Heart left ventricle (tissue), 16 donors: ENCODE data around the gene GMFB. TPM values are rescaled to one million over a fixed set of nuclear protein-coding genes. Genes with fewer than 3 reads are reported as not detected.

Experiments used
- ATAC-seq, 4 donors: fragments of 200-7000 bp; cut with Tn5 transposase; one replicate each; pipeline ENCODE4 v1.9.1; 2020 to 2022; ENCODE audit warnings: moderate library complexity in 4 of 4, mild to moderate bottlenecking in 3 of 4, moderate number of reproducible peaks in 1 of 4
- DNase-seq, 5 donors: peaks; one replicate each; pipeline ENCODE4 v3.0.0-alpha.2; 2020
- H3K27ac ChIP-seq, 12 donors: fragments of 200-600 bp; sonication (generic) in 4 of 12; one replicate each; pipeline versions ENCODE4 v1.5.0 to v1.8.0; 2016 to 2022; ENCODE audit warnings: mild to moderate bottlenecking in 2 of 12
- H3K27me3 ChIP-seq, 9 donors: fragments of 200-600 bp; sonication (generic) in 2 of 9; one replicate each; pipeline versions ENCODE4 v1.5.1 to v1.8.0; 2016 to 2022; ENCODE audit warnings: mild to moderate bottlenecking in 3 of 9
- H3K36me3 ChIP-seq, 9 donors: fragments of 200-600 bp; sonication (generic) in 2 of 9; one replicate each; pipeline versions ENCODE4 v1.5.0 to v1.8.0; 2018 to 2022; ENCODE audit warnings: mild to moderate bottlenecking in 2 of 9
- H3K4me1 ChIP-seq, 12 donors: fragments of 200-600 bp; sonication (generic) in 4 of 12; one replicate each; pipeline versions ENCODE4 v1.5.0 to v1.8.0; 2016 to 2022; ENCODE audit warnings: mild to moderate bottlenecking in 3 of 12
- H3K4me3 ChIP-seq, 12 donors: fragments of 200-600 bp; sonication (generic) in 4 of 12; one replicate each; pipeline versions ENCODE4 v1.5.0 to v1.8.0; 2017 to 2022; ENCODE audit warnings: mild to moderate bottlenecking in 9 of 12, moderate library complexity in 4 of 12
- H3K9me3 ChIP-seq, 12 donors: fragments of 200-600 bp; sonication (generic) in 4 of 12; one replicate each; pipeline versions ENCODE4 v1.5.0 to v1.8.0; 2016 to 2022; ENCODE audit warnings: mild to moderate bottlenecking in 1 of 12
- CTCF ChIP-seq, 12 donors: fragments of 200-600 bp; sonication (generic) in 4 of 12; IDR thresholded peaks; one replicate each; pipeline versions ENCODE4 v1.5.0 to v1.8.0; 2018 to 2022; ENCODE audit warnings: antibody characterized with exemption in 12 of 12, mild to moderate bottlenecking in 5 of 12
- POLR2A ChIP-seq, 2 donors: fragments of 450-650 bp; IDR thresholded peaks; one replicate each; pipeline ENCODE4 v1.6.1; 2017; ENCODE audit warnings: antibody characterized with exemption in 2 of 2, mild to moderate bottlenecking in 2 of 2, moderate library complexity in 2 of 2
- WGBS, 4 donors: extraction: QIAGEN DNeasy Blood & Tissue Kit in 2 of 4; methylation state at CpG; one replicate each; pipeline versions ENCODE4 v1.1.5 to v1.1.7; 2013 to 2018; 5-methylcytosine and 5-hydroxymethylcytosine counted together
- intact Hi-C, 10 donors: fragments of 100-400 bp; cut with DNase I; formaldehyde crosslinking; loops; one replicate each; pipeline versions ENCODE4 v1.11.1 to v1.14.2; 2022
- polyA plus RNA-seq, 2 donors: library from polyadenylated mRNA; stranded (reverse); fragments of 200-250 nt; gene quantifications; one replicate each; pipeline ENCODE4 v1.2.3, GENCODE V29; 2013
- total RNA-seq, 9 donors: library from RNA; depleted of rRNA in 2 of 9; stranded (reverse); fragments of >200 nt in 2 of 9; fragmentation: NEBNext Ultra II Directional in 3 of 9; extraction: Animal tissue kit (Norgen Biotek cat#: 25700) in 3 of 9; gene quantifications; one replicate each; pipeline versions ENCODE4 v1.1.0 to v1.2.4, GENCODE V29; 2016 to 2023
- donor health status: ischemic (EF 13 %, LVEDD 7.1; RV severe dilation, severe dysfunction).
- donor health status: healthy with polysubstance abuse.
- donor health status: DM: no; HTN: yes; CAD: no.
- donor health status: DM: no; HTN: no; CAD: no.
- donor health status: ischemic (EF 25% LVEDD 6.9; RV normal size, moderate dysfunction).
- donor health status: ischemic (EF 25% LVEDD 5.7; RV mildly dilated, moderate dysfunction).
- donor health status: healthy.
- donor health status: DM: yes; HTN: yes; CAD: no.
- donor health status: ischemic (EF 35%, LVEDD 5.7; RV mildly dilated, moderate dysfunction).
- donor health status: nonischemic (EF 11% LVEDD 7.7; RV severe dilation, severe dysfunction).
- donor health status: DM: yes; HTN: yes; CAD: no.
- donor health status: PGD.
- donor health status: ischemic (EF 29% LVEDD 5.4; RV normal size, mild dysfunction).
- donor health status: nonischemic (EF 23%, LVEDD 6.1; RV moderate dilation, normal function).

GMFB gene
- total and polyA plus RNA-seq, 11 donors, result 5.0 to 35.8 (median 26.0) TPM

- Histone ChIP-seq H3K4me3 (no peak overlapping the region), H3K27me3 (no peaks in the 10 kb centered on the region), H3K36me3 (peaks cover 0 to 21% (median 6%) of the 10 kb centered on the region in 9 donors), H3K9me3 (no peaks in the 10 kb centered on the region), H3K4me1 (peaks cover 0 to 78% (median 41%) of the 10 kb centered on the region in 12 donors), H3K27ac (peak overlapping the region in 2 of 12 donors; percentile 4 to 93)
- WGBS, 4 donors, result 54 to 68% (median 58%) methylated on average over 1 of the region's 1 CpG
- TF ChIP-seq CTCF (IDR thresholded peaks at IDR 0.05) (no peak), POLR2A (IDR thresholded peaks at IDR 0.05) (no peak)
- ATAC-seq (no peak), DNase-seq (no peak)
- intact Hi-C loops, result loop anchor here in 3 of 10 donors (5.0 kb wide), 1 partner anchor 44 kb away; the partner anchor contains the start of gene CNIH1 (in 3 of the 3)
Observed at GRCh38 chr14:54486685-54487084, 2.1 kb downstream of the GMFB start.

GRCh38 chr14:54483846-54484245 lies 4.9 kb downstream of the GMFB start:
- no peak for ATAC-seq
- Histone ChIP-seq H3K4me3 (peak overlapping the region in 1 of 12 donors; percentile 4), H3K36me3 (peaks cover 0 to 45% (median 26%) of the 10 kb centered on the region in 9 donors), H3K4me1 (peaks cover 0 to 83% (median 45%) of the 10 kb centered on the region in 12 donors), H3K9me3 (no peaks in the 10 kb centered on the region), H3K27ac (no peak overlapping the region), H3K27me3 (no peaks in the 10 kb centered on the region)
- DNase-seq, result no peak
- no peak for TF ChIP-seq CTCF (IDR thresholded peaks at IDR 0.05)
- no peak for TF ChIP-seq POLR2A (IDR thresholded peaks at IDR 0.05)
- intact Hi-C loops, result no loop called here

GRCh38 chr14:54483073-54483745 lies 5.6 kb downstream of the GMFB start:
- TF ChIP-seq CTCF (IDR thresholded peaks at IDR 0.05) (no peak), POLR2A (IDR thresholded peaks at IDR 0.05) (no peak)
- Histone ChIP-seq H3K27me3 (no peaks in the 10 kb centered on the region), H3K4me3 (peak overlapping the region in 1 of 12 donors; percentile 4), H3K4me1 (peaks cover 0 to 85% (median 46%) of the 10 kb centered on the region in 12 donors), H3K27ac (no peak overlapping the region), H3K36me3 (peaks cover 0 to 51% (median 33%) of the 10 kb centered on the region in 9 donors), H3K9me3 (no peaks in the 10 kb centered on the region)
- 72 to 76% (median 73%) methylated on average over 8 of the region's 8 CpGs for WGBS, 4 donors
- no peak for DNase-seq
- peak in 2 of 4 donors; percentile 52 to 60 for ATAC-seq
- intact Hi-C loops, result no loop called here

GRCh38 chr14:54481695-54482094 lies 7.1 kb downstream of the GMFB start:
- ATAC-seq (no peak), DNase-seq (no peak)
- TF ChIP-seq POLR2A (IDR thresholded peaks at IDR 0.05), result no peak
- TF ChIP-seq CTCF (IDR thresholded peaks at IDR 0.05), result no peak
- Histone ChIP-seq H3K36me3 (peaks cover 0 to 66% (median 48%) of the 10 kb centered on the region in 9 donors), H3K9me3 (no peaks in the 10 kb centered on the region), H3K4me1 (peaks cover 0 to 70% (median 35%) of the 10 kb centered on the region in 12 donors), H3K27ac (no peak overlapping the region), H3K4me3 (no peak overlapping the region), H3K27me3 (no peaks in the 10 kb centered on the region)
- intact Hi-C loops, result no loop called here
- WGBS, 4 donors, result 84 to 90% (median 89%) methylated on average over 2 of the region's 2 CpGs
